ENCODE measurements around the gene TM9SF4. TPM values are rescaled to one million over a fixed set of nuclear protein-coding genes. Genes with fewer than 3 reads are reported as not detected.

Gene TM9SF4
- total RNA-seq, 4 donors from 2014 or later = 15.9 to 49.0 (median 28.1) TPM

DNA sequence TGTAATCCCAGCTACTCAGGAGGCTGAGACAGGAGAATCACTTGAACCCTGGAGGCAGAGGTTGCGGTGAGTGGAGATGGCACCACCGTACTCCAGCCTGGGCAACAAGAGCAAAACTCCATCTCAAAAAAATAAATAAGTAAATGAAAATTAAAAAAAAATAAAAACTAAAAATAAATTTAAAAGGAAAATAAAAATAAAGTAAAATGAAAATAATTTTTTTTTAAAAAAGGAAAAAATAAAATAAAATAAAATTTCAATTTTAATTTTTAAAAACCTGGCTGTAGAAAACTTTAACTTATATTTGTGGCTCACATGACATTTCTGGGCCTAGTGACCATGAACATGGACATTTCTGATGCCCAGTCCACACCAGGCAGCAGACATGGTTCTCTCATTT, 41.3 kb upstream of the TM9SF4 start:
- H3K4me1 ChIP-seq = no peaks in the 10 kb centered on the region
- no peak for DNase-seq
- no peaks in the 10 kb centered on the region for H3K27me3 ChIP-seq
- TF ChIP-seq POLR2A (IDR thresholded peaks at IDR 0.05) = no peak
- TF ChIP-seq, protein P1, sequence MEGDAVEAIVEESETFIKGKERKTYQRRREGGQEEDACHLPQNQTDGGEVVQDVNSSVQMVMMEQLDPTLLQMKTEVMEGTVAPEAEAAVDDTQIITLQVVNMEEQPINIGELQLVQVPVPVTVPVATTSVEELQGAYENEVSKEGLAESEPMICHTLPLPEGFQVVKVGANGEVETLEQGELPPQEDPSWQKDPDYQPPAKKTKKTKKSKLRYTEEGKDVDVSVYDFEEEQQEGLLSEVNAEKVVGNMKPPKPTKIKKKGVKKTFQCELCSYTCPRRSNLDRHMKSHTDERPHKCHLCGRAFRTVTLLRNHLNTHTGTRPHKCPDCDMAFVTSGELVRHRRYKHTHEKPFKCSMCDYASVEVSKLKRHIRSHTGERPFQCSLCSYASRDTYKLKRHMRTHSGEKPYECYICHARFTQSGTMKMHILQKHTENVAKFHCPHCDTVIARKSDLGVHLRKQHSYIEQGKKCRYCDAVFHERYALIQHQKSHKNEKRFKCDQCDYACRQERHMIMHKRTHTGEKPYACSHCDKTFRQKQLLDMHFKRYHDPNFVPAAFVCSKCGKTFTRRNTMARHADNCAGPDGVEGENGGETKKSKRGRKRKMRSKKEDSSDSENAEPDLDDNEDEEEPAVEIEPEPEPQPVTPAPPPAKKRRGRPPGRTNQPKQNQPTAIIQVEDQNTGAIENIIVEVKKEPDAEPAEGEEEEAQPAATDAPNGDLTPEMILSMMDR (IDR thresholded peaks at IDR 0.05) = no peak
- H3K36me3 ChIP-seq = no peaks in the 10 kb centered on the region
- no peak overlapping the region for H3K27ac ChIP-seq
- H3K9me3 ChIP-seq = no peaks in the 10 kb centered on the region
- H3K4me3 ChIP-seq = no peak overlapping the region
- intact Hi-C loops (cut with DNase I; ENCODE audit: low total_unique reads) = no loop called here

DNA sequence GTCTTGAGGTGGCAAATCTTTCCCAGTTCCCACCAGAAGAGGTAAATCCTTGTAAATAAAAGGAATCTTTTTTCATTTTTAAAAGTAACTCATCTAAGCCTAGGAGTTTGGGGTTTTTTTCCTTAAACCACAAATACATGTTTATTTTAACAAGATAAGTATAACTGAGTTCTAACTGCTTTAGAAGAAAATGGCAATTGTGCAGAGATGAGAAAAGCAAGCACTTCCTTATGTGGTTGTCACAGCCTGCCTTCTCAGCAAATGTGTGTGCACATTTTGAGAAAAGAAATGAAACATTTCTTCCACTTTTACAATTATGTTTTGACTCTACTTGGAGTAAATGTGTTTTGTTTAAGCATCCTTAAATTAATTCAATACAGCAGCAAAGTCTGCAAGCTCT, 39.8 kb upstream of the TM9SF4 start:
- H3K27me3 ChIP-seq = no peaks in the 10 kb centered on the region
- no peaks in the 10 kb centered on the region for H3K36me3 ChIP-seq
- no peaks in the 10 kb centered on the region for H3K4me1 ChIP-seq
- TF ChIP-seq POLR2A (IDR thresholded peaks at IDR 0.05) = no peak
- TF ChIP-seq, protein P1 (IDR thresholded peaks at IDR 0.05) = no peak
- no peak overlapping the region for H3K4me3 ChIP-seq
- no peak for DNase-seq
- no peaks in the 10 kb centered on the region for H3K9me3 ChIP-seq
- no peak overlapping the region for H3K27ac ChIP-seq
- intact Hi-C loops (cut with DNase I; ENCODE audit: low total_unique reads) = no loop called here

DNA sequence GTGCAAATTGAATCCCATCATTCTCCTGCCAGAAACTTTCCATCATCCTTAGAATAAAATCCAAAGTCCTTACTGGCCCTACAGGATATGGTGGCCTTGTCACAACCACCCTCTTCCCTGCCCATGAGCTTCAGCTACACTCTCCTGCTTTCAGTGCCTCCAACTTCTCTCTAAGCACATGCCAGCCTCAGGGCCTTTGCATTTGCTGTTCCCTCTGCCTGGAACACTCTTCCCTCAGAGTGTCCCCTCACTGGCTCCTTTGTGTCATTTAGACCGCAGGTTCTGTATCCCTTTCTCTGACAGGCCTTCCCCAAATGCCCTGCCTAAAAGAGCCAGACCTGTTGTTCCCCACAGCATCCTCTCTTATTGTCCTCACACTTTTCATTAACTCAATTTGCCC, 39.2 kb upstream of the TM9SF4 start:
- H3K27me3 ChIP-seq = no peaks in the 10 kb centered on the region
- DNase-seq = no peak
- no peak overlapping the region for H3K27ac ChIP-seq
- H3K4me1 ChIP-seq = no peaks in the 10 kb centered on the region
- no peak overlapping the region for H3K4me3 ChIP-seq
- intact Hi-C loops (cut with DNase I; ENCODE audit: low total_unique reads) = no loop called here
- no peaks in the 10 kb centered on the region for H3K9me3 ChIP-seq
- no peaks in the 10 kb centered on the region for H3K36me3 ChIP-seq
- no peak for TF ChIP-seq POLR2A (IDR thresholded peaks at IDR 0.05)
- TF ChIP-seq, protein P1 (IDR thresholded peaks at IDR 0.05) = no peak

DNA sequence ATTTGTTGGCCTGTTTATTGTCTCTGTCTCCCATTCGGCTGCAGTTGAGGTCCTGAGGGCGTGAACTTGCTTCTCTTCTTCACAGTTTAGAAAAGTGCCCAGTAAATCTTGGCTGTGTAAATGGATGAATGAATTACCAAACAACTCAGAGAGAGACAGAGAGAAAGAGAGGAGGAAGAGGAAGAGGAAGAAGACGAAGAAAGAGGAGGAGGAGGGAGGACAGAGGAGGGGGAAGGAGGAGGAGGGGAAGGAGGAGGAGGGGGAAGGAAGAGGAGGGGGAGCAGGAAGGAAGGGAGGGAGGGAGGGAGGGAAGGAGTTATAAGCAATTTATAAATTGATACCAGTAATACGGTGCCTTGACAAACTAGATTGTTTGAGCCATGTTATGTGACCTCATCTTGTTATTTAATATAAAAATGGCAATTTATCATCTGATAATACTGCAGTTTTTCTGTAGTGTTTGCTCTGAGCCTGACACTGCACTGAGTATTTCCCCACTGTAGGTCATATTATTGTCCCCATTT, 38.8 kb upstream of the TM9SF4 start:
- Histone ChIP-seq H3K36me3 (no peaks in the 10 kb centered on the region), H3K9me3 (no peaks in the 10 kb centered on the region), H3K4me1 (no peaks in the 10 kb centered on the region), H3K27me3 (no peaks in the 10 kb centered on the region), H3K27ac (no peak overlapping the region), H3K4me3 (no peak overlapping the region)
- no peak for DNase-seq
- intact Hi-C loops (cut with DNase I; ENCODE audit: low total_unique reads) = no loop called here
- TF ChIP-seq POLR2A (IDR thresholded peaks at IDR 0.05) = no peak
- TF ChIP-seq, protein P1 (IDR thresholded peaks at IDR 0.05) = no peak

DNA sequence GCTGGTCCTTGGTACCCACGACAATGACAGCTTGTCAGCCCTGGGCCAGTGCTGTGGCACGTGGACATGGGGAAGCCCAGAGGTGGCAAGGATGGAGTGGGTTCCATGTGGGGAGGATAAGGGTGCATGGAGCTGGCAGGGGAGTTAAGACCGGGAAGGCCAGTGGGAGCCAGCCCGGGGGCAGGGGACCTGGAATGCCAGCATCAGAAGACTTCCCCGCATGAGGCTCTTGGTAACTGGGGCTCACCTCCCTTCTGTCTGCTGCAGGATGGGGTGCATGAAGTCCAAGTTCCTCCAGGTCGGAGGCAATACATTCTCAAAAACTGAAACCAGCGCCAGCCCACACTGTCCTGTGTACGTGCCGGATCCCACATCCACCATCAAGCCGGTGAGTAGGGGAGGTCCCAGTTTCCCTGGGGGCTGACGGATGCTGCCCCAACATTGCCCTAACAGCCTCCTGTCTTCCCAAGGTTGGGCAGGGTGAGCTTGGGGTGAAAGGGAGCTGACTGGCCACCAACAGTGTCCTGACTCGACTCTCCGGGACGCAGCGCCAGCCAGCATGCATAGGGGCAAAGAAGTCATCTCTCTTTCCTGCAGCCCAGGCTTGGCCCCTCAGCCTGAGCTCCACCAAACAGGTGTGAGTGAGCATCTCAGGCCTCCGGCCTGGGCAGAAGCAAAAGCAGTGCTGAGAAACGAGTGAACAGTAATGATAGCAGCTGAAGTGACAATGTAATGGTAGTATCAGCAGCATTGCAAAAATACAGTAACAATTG, 37.9 kb upstream of the TM9SF4 start:
- intact Hi-C loops (cut with DNase I; ENCODE audit: low total_unique reads) = no loop called here
- Histone ChIP-seq H3K36me3 (no peaks in the 10 kb centered on the region), H3K4me1 (no peaks in the 10 kb centered on the region), H3K27ac (no peak overlapping the region), H3K9me3 (no peaks in the 10 kb centered on the region), H3K27me3 (no peaks in the 10 kb centered on the region), H3K4me3 (no peak overlapping the region)
- no peak for DNase-seq
- no peak for TF ChIP-seq POLR2A (IDR thresholded peaks at IDR 0.05)
- TF ChIP-seq, protein P1 (IDR thresholded peaks at IDR 0.05) = no peak

All from uterus (tissue), 4 donors.